ENCODE results near the gene HS3ST3A1.

DNA sequence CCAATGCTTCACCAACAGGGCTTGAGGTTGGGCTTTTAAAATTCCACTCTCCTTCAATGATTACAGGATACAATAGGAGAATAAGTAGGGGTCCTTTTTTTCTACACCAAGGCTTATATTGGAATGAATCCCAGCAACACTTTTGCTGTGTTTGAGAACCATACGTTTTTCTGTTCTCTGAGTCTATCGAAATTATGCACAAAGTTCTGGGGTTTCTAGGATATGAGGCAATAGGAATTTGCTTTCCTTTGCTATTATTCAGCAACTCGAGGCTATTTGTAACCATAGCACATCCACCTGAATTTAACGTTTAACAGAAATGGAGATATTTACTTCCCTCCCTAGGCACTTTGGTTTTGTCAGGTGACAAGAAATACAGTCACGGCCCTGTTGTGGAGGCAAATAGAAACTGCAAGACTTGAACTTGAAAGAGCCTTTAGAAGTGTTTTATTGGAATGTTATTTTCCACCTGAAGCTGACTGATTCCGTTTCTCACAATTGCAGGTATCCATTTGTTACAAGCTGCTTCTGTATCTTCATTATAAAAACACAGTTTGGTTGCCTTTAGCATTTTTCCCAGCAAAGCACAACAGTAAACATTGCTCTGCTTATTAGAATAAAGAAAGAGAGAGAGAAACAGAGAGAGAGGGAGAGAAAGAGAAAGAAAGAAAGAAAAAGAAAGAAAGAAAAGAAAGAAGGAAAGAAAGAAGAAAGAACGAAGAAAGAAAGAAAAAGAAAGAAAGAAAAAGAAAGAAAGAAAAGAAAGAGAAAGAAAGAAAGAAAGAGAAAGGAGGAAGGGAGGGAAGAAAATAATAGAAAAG is 109.6 kb downstream of the HS3ST3A1 start:
- TF ChIP-seq EZH2phosphoT487 (IDR thresholded peaks at IDR 0.05; ENCODE audit: borderline replicate concordance) (no peak), EZH2 (IDR thresholded peaks at IDR 0.05) (no peak), POLR2A (IDR thresholded peaks at IDR 0.05; ENCODE audit: borderline replicate concordance, extremely low read depth, insufficient read depth, insufficient read length) (no peak)
- TF ChIP-seq, protein P1, sequence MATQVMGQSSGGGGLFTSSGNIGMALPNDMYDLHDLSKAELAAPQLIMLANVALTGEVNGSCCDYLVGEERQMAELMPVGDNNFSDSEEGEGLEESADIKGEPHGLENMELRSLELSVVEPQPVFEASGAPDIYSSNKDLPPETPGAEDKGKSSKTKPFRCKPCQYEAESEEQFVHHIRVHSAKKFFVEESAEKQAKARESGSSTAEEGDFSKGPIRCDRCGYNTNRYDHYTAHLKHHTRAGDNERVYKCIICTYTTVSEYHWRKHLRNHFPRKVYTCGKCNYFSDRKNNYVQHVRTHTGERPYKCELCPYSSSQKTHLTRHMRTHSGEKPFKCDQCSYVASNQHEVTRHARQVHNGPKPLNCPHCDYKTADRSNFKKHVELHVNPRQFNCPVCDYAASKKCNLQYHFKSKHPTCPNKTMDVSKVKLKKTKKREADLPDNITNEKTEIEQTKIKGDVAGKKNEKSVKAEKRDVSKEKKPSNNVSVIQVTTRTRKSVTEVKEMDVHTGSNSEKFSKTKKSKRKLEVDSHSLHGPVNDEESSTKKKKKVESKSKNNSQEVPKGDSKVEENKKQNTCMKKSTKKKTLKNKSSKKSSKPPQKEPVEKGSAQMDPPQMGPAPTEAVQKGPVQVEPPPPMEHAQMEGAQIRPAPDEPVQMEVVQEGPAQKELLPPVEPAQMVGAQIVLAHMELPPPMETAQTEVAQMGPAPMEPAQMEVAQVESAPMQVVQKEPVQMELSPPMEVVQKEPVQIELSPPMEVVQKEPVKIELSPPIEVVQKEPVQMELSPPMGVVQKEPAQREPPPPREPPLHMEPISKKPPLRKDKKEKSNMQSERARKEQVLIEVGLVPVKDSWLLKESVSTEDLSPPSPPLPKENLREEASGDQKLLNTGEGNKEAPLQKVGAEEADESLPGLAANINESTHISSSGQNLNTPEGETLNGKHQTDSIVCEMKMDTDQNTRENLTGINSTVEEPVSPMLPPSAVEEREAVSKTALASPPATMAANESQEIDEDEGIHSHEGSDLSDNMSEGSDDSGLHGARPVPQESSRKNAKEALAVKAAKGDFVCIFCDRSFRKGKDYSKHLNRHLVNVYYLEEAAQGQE (IDR thresholded peaks at IDR 0.05; ENCODE audit: low read depth): no peak
- TF ChIP-seq, protein P2, sequence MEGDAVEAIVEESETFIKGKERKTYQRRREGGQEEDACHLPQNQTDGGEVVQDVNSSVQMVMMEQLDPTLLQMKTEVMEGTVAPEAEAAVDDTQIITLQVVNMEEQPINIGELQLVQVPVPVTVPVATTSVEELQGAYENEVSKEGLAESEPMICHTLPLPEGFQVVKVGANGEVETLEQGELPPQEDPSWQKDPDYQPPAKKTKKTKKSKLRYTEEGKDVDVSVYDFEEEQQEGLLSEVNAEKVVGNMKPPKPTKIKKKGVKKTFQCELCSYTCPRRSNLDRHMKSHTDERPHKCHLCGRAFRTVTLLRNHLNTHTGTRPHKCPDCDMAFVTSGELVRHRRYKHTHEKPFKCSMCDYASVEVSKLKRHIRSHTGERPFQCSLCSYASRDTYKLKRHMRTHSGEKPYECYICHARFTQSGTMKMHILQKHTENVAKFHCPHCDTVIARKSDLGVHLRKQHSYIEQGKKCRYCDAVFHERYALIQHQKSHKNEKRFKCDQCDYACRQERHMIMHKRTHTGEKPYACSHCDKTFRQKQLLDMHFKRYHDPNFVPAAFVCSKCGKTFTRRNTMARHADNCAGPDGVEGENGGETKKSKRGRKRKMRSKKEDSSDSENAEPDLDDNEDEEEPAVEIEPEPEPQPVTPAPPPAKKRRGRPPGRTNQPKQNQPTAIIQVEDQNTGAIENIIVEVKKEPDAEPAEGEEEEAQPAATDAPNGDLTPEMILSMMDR (IDR thresholded peaks at IDR 0.05 in 2 of 3, conservative IDR thresholded peaks at IDR 0.05 in 1 of 3; ENCODE audit: borderline replicate concordance in 1 of 3, insufficient read depth in 1 of 3, low read depth in 2 of 3, low read length in 2 of 3): no peak
